NOMO-1 treated with dmso at 0.1 percent for 144 hours (cell line): Measurements from ENCODE around the gene ALOX15.
"Not testable (repeated sequence)": the region's sequence is repeated elsewhere in the genome, so short reads cannot be mapped to it uniquely, and the experiment has no call there.

ENCODE experiments used
- DNase-seq: peaks from one replicate; lab custom pipeline; 2025; ENCODE audit not compliant: unreplicated experiment; lab: John Stamatoyannopoulos, UW

ALOX15 gene, protein sequence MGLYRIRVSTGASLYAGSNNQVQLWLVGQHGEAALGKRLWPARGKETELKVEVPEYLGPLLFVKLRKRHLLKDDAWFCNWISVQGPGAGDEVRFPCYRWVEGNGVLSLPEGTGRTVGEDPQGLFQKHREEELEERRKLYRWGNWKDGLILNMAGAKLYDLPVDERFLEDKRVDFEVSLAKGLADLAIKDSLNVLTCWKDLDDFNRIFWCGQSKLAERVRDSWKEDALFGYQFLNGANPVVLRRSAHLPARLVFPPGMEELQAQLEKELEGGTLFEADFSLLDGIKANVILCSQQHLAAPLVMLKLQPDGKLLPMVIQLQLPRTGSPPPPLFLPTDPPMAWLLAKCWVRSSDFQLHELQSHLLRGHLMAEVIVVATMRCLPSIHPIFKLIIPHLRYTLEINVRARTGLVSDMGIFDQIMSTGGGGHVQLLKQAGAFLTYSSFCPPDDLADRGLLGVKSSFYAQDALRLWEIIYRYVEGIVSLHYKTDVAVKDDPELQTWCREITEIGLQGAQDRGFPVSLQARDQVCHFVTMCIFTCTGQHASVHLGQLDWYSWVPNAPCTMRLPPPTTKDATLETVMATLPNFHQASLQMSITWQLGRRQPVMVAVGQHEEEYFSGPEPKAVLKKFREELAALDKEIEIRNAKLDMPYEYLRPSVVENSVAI

GRCh38 chr17:4641297-4642195 is at the start of gene ALOX15:
Gene ALOX15 (minus strand): TSS chr17:4641678. CDS start chr17:4641651, 27 bp downstream.
- no peak for DNase-seq

GRCh38 chr17:4690745-4691144 is 49.3 kb upstream of the ALOX15 start:
- no peak for DNase-seq

DNA sequence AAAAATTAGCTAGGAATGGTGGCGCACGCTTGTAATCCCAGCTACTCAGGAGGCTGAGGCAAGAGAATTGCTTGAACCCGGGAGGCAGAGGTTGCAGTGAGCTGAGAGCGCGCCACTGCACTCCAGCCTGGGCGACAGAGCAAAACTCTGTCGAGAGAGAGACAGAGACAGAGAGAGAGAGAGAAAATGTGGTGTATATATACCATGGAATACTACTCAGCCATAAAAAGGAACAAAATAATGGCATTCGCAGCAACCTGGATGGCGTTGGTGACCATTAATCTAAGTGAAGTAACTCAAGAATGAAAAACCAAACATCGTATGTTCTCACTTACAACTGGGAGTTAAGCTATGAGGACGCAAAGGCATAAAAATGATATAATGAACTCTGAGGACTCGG is 48.4 kb upstream of the ALOX15 start:
- not testable (repeated sequence) for DNase-seq

DNA sequence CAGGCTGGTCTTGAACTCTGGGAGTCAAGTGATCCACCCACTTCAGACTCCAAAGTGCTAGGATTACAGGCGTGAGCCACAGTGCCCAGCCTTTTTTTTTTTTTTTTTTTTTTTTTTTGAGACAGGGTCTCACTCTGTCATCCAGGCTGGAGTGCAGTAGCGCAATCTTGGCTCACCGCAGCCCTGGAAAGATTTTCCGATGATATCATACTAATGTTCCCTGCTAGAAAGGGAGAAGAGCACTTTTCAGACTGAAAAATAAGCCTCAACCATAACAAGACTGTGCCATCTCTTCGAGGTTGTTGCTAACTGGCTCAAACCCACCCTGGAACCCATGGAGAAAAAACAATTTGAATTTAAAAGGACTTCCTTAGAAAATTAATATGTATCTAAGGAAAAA is 42.3 kb upstream of the ALOX15 start:
- not testable (repeated sequence) for DNase-seq

- DNase-seq, result no peak
Measured at GRCh38 chr17:4679658-4680057, 38.2 kb upstream of the ALOX15 start.

DNA sequence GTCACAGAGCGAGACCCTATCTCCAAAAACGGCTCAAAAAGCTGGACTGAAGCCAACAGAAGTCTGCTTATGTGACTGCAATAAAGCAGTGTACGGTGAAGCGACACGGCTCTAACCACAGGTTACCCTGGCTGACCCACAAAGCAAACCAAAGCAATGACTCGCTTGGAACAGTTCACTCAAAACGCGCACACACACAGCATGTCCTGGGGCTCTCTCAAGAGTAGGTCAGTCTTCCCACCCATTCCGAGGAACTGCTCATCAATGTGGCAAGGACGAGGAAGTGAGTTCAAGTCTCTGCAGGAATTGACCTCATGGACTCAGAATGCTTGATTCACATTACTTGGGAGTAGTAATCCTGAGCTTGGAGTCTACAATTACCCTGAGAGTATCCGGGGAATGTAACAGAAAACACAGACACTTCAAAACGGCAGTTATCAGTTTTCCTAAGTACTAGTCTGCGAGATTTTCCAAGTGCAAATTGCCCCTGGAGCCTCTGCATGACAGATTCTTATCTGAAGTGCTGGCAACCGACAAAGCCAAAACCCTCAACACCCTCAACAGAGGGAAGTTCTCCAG is 37.1 kb upstream of the ALOX15 start:
- no peak for DNase-seq

DNA sequence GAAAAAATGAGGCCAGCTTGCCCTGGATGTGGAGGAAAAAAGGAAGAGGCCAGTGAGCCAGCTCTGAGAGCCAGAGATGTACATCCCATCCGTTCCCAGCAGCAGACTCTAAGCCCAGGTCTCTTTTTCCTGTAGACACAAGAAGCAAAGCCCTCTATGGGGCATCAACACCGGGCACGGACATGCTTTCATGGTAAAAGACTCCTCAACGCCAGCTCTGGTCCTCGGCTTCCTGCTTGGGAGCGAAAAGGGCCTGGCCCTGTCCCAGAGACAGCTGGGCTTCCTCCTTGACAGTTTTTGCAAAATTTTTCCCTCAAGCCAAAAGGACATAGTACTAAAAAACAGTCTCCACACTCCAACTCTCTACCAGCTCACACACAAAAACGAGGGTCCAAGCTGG is 35.3 kb upstream of the ALOX15 start:
- DNase-seq, result no peak

DNA sequence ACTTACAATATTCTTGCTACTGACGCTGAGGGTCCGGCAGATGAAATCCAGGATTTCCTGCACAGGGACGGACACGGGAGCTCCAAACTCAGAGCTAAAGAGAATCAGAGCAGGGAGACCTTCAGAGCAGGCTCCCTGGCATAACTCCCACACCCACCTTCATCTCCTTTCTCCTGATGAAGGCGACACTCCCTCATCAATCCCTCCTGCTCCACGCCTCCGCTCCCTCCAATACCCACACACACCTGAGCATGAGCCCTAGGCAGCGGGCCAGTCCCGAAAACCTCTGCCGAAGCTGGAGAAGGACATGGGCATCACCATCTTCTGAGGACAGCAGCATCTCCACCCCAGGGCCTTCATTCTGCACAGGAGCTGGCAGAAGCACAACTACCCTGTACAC is 34.3 kb upstream of the ALOX15 start:
- DNase-seq, result no peak

GRCh38 chr17:4674685-4674998 is 33.2 kb upstream of the ALOX15 start:
- DNase-seq, result no peak

DNA sequence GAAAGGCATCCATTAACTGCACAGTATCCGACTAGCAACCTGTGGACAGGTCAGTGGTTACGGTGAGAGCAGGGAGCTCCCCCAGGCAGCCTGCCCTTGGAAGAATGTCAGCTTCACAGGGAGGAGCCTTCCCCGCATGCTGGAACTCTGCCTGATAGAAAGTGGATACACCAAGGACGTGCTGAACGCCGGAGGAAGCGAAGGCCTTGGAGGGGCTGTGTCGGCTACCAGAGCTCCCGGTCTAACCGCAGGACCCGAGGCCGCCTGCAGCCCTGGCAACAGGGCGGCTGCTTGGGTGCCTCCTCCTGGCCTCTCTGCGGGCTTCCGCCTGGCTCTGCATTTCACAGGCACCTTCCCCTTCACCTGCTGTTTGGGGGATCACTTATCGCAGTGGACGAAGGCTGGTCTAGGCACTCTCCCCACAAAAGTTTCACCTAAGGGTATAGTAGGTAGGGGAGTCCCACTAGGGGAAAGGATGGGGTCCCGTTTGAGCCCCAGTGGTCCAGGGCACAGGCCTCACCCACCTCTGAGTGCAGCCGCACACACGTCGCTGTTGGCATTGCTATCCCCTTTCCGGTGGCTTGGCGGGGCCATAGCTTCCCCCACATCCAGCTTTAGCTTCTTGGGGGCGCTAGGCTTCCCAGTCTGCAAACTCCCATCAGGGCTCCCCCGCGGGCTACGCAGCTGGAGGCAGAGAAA is 32.7 kb upstream of the ALOX15 start:
- no peak for DNase-seq

DNA sequence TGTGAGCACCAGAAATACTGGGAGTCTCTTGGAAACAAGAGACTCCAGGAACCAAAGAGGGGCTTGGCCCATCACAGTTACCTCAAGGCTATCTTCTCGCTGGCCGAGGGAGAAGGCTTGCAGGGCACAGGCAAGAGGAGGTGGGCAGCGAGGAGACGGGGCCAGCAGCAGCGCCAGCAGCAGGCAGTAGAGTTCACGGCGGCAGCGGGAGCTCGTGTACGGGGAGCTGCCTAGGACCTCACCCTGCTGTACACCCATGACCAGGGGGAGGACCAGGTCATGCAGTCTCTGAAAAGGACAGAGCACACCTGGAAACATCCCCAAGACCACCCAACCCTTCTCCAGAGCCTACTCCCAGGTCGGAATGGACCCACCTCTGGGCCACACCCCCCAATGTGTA is 31.7 kb upstream of the ALOX15 start:
- DNase-seq, result no peak

DNA sequence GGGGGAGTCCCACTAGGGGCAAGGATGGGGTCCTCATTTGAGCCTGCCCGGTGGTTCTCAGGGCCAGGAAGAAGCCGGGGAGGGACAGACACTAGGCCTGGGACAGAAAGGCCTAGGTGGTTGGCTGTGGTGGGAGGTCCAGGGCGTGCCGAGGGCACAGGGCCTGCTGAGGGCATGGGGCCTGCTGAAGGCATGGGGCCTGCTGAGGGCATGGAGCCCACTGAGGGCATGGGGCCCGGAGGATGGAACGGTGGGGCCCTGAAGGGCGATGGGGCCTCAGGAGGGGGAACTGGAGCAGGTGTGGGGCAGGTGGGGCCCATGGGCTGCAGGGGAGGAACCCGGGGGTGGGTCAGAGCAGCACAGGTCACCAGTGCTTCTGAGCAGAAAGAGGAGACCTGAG is 31.3 kb upstream of the ALOX15 start:
- DNase-seq, result no peak

DNA sequence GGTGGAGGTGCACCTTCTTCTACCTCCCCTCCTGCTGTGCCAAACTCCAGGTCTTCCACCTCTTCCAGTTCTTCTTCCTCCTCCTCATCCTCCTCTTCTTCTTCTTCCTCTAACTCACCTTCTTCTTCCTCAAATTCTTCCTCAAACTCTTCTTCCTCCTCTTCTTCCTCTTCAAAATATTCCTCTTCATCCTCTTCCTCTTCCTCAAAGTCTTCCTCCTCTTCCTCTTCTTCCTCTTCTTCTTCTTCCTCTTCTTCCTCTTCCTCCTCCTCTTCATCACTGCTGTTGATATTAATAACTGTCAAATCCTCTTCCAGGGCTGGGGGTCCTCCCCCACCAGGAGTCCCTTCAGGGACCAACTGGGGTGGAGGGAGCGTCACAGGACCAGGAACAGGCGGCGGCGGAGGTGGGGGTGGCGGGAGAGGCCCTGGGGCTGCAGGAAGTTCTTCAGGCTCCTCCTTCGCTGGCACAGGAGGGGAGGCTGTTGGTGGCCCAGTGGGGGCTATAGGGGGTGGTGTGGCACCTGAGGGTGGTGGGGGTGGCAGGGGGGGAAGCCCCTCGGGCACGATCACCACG is 30.7 kb upstream of the ALOX15 start:
- no peak for DNase-seq

GRCh38 chr17:4667166-4667565 is 25.7 kb upstream of the ALOX15 start:
- no peak for DNase-seq

DNA sequence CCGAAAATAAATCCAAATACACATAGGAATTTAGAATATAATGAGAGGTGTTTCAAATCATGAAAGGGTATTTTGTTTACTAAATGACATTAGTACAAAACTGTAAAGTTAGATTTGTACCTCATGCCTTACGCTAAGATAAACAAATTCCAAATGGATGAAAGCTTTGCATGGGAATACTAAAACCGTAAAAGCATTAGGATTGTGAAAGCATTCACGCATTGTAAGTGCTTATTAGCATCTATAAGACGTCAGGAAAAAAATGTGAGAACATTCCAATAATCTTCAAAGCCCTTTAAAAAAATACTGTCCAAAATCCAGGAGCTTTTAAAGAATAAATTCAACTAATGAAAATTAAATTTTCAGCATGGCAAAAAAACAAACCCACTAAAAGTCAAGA is 24.8 kb upstream of the ALOX15 start:
- DNase-seq, result no peak

- no peak for DNase-seq
Measured at GRCh38 chr17:4665027-4665426, 23.5 kb upstream of the ALOX15 start.

DNA sequence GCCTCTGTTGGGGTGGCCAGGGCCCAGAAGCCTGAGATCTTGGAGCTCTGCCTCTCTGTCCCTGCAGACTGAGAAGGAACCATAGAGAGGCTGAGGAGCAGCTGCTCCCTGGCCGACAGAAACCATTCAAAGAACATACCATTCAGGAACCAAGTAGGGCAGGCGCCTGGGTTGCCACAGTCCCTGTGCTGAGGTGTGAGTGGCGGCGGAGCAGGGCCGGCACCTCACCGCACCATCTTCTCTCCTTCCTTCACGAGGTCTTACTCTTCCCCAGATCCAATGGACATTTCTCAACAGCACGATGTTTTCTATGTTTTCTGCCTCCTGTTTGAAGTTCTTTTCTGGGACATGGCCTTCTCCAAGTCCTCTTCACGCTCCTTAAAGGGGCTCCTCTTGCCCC is 22.8 kb upstream of the ALOX15 start:
- DNase-seq, result no peak

- no peak for DNase-seq
Measured at GRCh38 chr17:4663711-4664110, 22.2 kb upstream of the ALOX15 start.

GRCh38 chr17:4658478-4659305 is 17.2 kb upstream of the ALOX15 start:
- DNase-seq, result no peak

DNA sequence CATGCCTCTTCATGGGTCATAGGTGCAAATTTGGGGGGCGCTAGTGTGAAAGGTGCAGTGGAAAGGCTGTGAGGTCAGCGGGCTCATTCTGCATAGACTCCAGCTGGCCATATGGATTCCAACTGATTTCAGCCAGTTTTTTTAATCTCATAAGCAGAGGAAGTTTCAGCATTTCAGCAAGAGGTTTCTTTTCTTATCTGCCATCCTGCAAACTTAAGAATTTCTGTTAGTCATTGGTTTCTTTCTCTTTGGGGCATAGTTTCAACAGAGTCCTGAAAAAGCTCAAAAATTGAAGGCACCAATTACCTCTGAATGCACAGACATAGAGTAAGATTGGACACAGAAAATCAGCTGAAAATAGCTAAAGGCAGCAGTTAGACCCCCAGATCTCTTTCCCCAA is 16.2 kb upstream of the ALOX15 start:
- DNase-seq, result no peak
